Stimulated activated CD4-positive, alpha-beta T cell treated with anti-CD3 and anti-CD28 coated beads, Interleukin-2, amount 100 ng/mL, for 4 hours (primary cell): ENCODE measurements around the gene AKT3.
"Not testable (repeated sequence)": the region's sequence is repeated elsewhere in the genome, so short reads cannot be mapped to it uniquely, and the experiment has no call there.

Source experiments
- DNase-seq: peaks from one replicate; pipeline ENCODE4 v3.0.0-alpha.2; 2020; ENCODE audit warnings: low read depth

The AKT3 gene

GRCh38 chr1:243597383-243597782, 252.7 kb downstream of the AKT3 start:
- DNase-seq, result no peak

- peak; percentile 15 for DNase-seq
These were observed 253.5 kb downstream of the AKT3 start for GRCh38 chr1:243596431-243597062.

GRCh38 chr1:243595527-243596210, 254.4 kb downstream of the AKT3 start:
- DNase-seq, result no peak

GRCh38 chr1:243594455-243594854, 255.6 kb downstream of the AKT3 start:
- DNase-seq, result no peak

- DNase-seq, result not testable (repeated sequence)
These were observed 260.8 kb downstream of the AKT3 start for GRCh38 chr1:243589286-243589685.

GRCh38 chr1:243587823-243588560, 262.1 kb downstream of the AKT3 start:
- DNase-seq, result no peak

GRCh38 chr1:243587285-243587684, 262.8 kb downstream of the AKT3 start:
- no peak for DNase-seq

- no peak for DNase-seq
These were observed 264.1 kb downstream of the AKT3 start for GRCh38 chr1:243585982-243586381.

- no peak for DNase-seq
These were observed 267.7 kb downstream of the AKT3 start for GRCh38 chr1:243582326-243582725.

GRCh38 chr1:243580984-243581383, 269.1 kb downstream of the AKT3 start:
- DNase-seq, result no peak

- no peak for DNase-seq
These were observed 270.0 kb downstream of the AKT3 start for GRCh38 chr1:243580072-243580471.

GRCh38 chr1:243575070-243575469, 275.0 kb downstream of the AKT3 start:
- no peak for DNase-seq

- no peak for DNase-seq
These were observed 277.1 kb downstream of the AKT3 start for GRCh38 chr1:243572940-243573339.

GRCh38 chr1:243568793-243569192, 281.2 kb downstream of the AKT3 start:
- no peak for DNase-seq

- no peak for DNase-seq
These were observed 285.2 kb downstream of the AKT3 start for GRCh38 chr1:243564814-243565213.

GRCh38 chr1:243563732-243564131, 286.3 kb downstream of the AKT3 start:
- no peak for DNase-seq

GRCh38 chr1:243562473-243562872, 287.6 kb downstream of the AKT3 start:
- DNase-seq, result no peak

- DNase-seq, result no peak
These were observed 288.3 kb downstream of the AKT3 start for GRCh38 chr1:243561588-243562319.

- no peak for DNase-seq
These were observed 290.4 kb downstream of the AKT3 start for GRCh38 chr1:243559575-243560162.

GRCh38 chr1:243558576-243558975, 291.5 kb downstream of the AKT3 start:
- no peak for DNase-seq

- DNase-seq, result no peak
These were observed 292.2 kb downstream of the AKT3 start for GRCh38 chr1:243557866-243558265.

GRCh38 chr1:243554686-243555085, 295.4 kb downstream of the AKT3 start:
- DNase-seq, result no peak
